ENCODE results near the gene DYNC2H1.

Gene DYNC2H1

GRCh38 chr11:103147627-103148026 is 38.4 kb downstream of the DYNC2H1 start:
- no peak for DNase-seq

- DNase-seq, result no peak
Observed at GRCh38 chr11:103157542-103157941, 48.3 kb downstream of the DYNC2H1 start.

- DNase-seq, result no peak
Observed at GRCh38 chr11:103164093-103164796, 55.0 kb downstream of the DYNC2H1 start.

GRCh38 chr11:103167166-103167565 is 57.9 kb downstream of the DYNC2H1 start:
- DNase-seq, result no peak

- DNase-seq, result no peak
Observed at GRCh38 chr11:103170865-103171264, 61.6 kb downstream of the DYNC2H1 start.

- DNase-seq, result no peak
Observed at GRCh38 chr11:103175461-103176129, 66.4 kb downstream of the DYNC2H1 start.

GRCh38 chr11:103183981-103184611 is 74.9 kb downstream of the DYNC2H1 start:
- DNase-seq, result no peak

- no peak for DNase-seq
Observed at GRCh38 chr11:103202048-103202651, 92.9 kb downstream of the DYNC2H1 start.

GRCh38 chr11:103210543-103210942 is 101.3 kb downstream of the DYNC2H1 start:
- no peak for DNase-seq

- DNase-seq, result no peak
Observed at GRCh38 chr11:103215812-103216211, 106.6 kb downstream of the DYNC2H1 start.

- no peak for DNase-seq
Observed at GRCh38 chr11:103220133-103220532, 110.9 kb downstream of the DYNC2H1 start.

GRCh38 chr11:103222806-103223205 is 113.6 kb downstream of the DYNC2H1 start:
- no peak for DNase-seq

- no peak for DNase-seq
Observed at GRCh38 chr11:103228807-103229206, 119.6 kb downstream of the DYNC2H1 start.

- DNase-seq, result no peak
Observed at GRCh38 chr11:103234974-103235373, 125.7 kb downstream of the DYNC2H1 start.

GRCh38 chr11:103241574-103241973 is 132.3 kb downstream of the DYNC2H1 start:
- DNase-seq, result no peak

- no peak for DNase-seq
Observed at GRCh38 chr11:103254123-103254522, 144.9 kb downstream of the DYNC2H1 start.

GRCh38 chr11:103257360-103257759 is 148.1 kb downstream of the DYNC2H1 start:
- no peak for DNase-seq

- DNase-seq, result no peak
Observed at GRCh38 chr11:103266167-103266831, 157.1 kb downstream of the DYNC2H1 start.

GRCh38 chr11:103272876-103273275 is 163.7 kb downstream of the DYNC2H1 start:
- no peak for DNase-seq

GRCh38 chr11:103274025-103274424 is 164.8 kb downstream of the DYNC2H1 start:
- no peak for DNase-seq

- DNase-seq, result no peak
Observed at GRCh38 chr11:103279821-103280220, 170.6 kb downstream of the DYNC2H1 start.

- no peak for DNase-seq
Observed at GRCh38 chr11:103281301-103281700, 172.1 kb downstream of the DYNC2H1 start.

GRCh38 chr11:103284260-103284659 is 175.0 kb downstream of the DYNC2H1 start:
- DNase-seq, result no peak
